GM18520 (cell line): ENCODE results near the gene YJU2.
"Not testable (repeated sequence)": the region's sequence is repeated elsewhere in the genome, so short reads cannot be mapped to it uniquely, and the experiment has no call there.

ENCODE experiments used
- ATAC-seq: cut with Tn5 transposase; IDR thresholded peaks from one replicate; pipeline ENCODE4 v1.9.1; 2021; ENCODE audit not compliant: unreplicated experiment

Gene YJU2

GRCh38 chr19:4227771-4228170 is 19.1 kb upstream of the YJU2 start:
- no peak for ATAC-seq

GRCh38 chr19:4228765-4229178 is 18.1 kb upstream of the YJU2 start:
- ATAC-seq = no peak

GRCh38 chr19:4229179-4229931 is 17.5 kb upstream of the YJU2 start, which contains the start of gene EBI3:
EBI3 (plus strand) TSS chr19:4229523; CDS start chr19:4229551, 28 bp downstream.
- ATAC-seq = peak; percentile 42

- ATAC-seq = not testable (repeated sequence)
Measured at GRCh38 chr19:4230237-4230636, 16.6 kb upstream of the YJU2 start.

GRCh38 chr19:4231521-4231920 is 15.4 kb upstream of the YJU2 start:
- ATAC-seq = not testable (repeated sequence)

- ATAC-seq = not testable (repeated sequence)
Measured at GRCh38 chr19:4232139-4232538, 14.7 kb upstream of the YJU2 start.

- ATAC-seq = no peak
Measured at GRCh38 chr19:4232614-4233281, 14.1 kb upstream of the YJU2 start.

GRCh38 chr19:4233282-4233853 is 13.5 kb upstream of the YJU2 start:
- ATAC-seq = no peak

GRCh38 chr19:4234142-4234861 is 12.6 kb upstream of the YJU2 start:
- no peak for ATAC-seq

GRCh38 chr19:4234862-4235201 is 12.0 kb upstream of the YJU2 start:
- no peak for ATAC-seq

- not testable (repeated sequence) for ATAC-seq
Measured at GRCh38 chr19:4237510-4237909, 9.4 kb upstream of the YJU2 start.

- ATAC-seq = no peak
Measured at GRCh38 chr19:4238831-4239230, 8.0 kb upstream of the YJU2 start.

GRCh38 chr19:4241824-4242430 is 5.0 kb upstream of the YJU2 start:
- no peak for ATAC-seq

- not testable (repeated sequence) for ATAC-seq
Measured at GRCh38 chr19:4245938-4246337, 942 bp upstream of the YJU2 start.

GRCh38 chr19:4256563-4256962 is 9.7 kb downstream of the YJU2 start:
- no peak for ATAC-seq

- no peak for ATAC-seq
Measured at GRCh38 chr19:4257025-4257424, 10.1 kb downstream of the YJU2 start.

GRCh38 chr19:4258181-4258580 is 11.3 kb downstream of the YJU2 start:
- no peak for ATAC-seq

GRCh38 chr19:4260613-4261191 is 13.8 kb downstream of the YJU2 start:
- ATAC-seq = no peak

- no peak for ATAC-seq
Measured at GRCh38 chr19:4264812-4265211, 17.9 kb downstream of the YJU2 start.

- ATAC-seq = no peak
Measured at GRCh38 chr19:4266253-4267000, 19.5 kb downstream of the YJU2 start.
